Loucy (cell line): Measurements from ENCODE around the gene SRSF3.

ENCODE experiments used
- H2AFZ ChIP-seq: fragments of 200-600 bp; sonication (generic); 2 replicates; pipeline ENCODE4 v1.6.0; 2016; ENCODE audit warnings: antibody characterized with exemption, mild to moderate bottlenecking, low read length, moderate library complexity
- H3F3A ChIP-seq: fragments of 200-600 bp; 2 replicates; pipeline ENCODE4 v1.6.0; 2016; ENCODE audit warnings: antibody characterized with exemption, low read depth, mild to moderate bottlenecking
- H3K27me3 ChIP-seq: fragments of 200-600 bp; sonication (generic); 2 replicates; pipeline ENCODE4 v1.6.1; 2014; ENCODE audit warnings: low read length, mild to moderate bottlenecking; ENCODE audit not compliant: insufficient read depth, poor library complexity, severe bottlenecking
- H3K36me3 ChIP-seq: fragments of 200-600 bp; sonication (generic); 2 replicates; pipeline ENCODE4 v1.6.1; 2016; ENCODE audit warnings: low read length; ENCODE audit not compliant: insufficient read depth
- H3K4me1 ChIP-seq: fragments of 200-600 bp; sonication (generic); 2 replicates; pipeline ENCODE4 v1.5.1; 2014; ENCODE audit warnings: low read length, mild to moderate bottlenecking; ENCODE audit not compliant: insufficient read depth, poor library complexity, severe bottlenecking
- H3K4me2 ChIP-seq: fragments of 200-600 bp; sonication (generic); 2 replicates; pipeline ENCODE4 v1.6.0; 2014; ENCODE audit warnings: antibody characterized with exemption, low read length, low read depth, mild to moderate bottlenecking; ENCODE audit not compliant: poor library complexity, severe bottlenecking
- H3K4me3 ChIP-seq: fragments of 200-600 bp; sonication (generic); 2 replicates; pipeline ENCODE4 v1.5.1; 2014; ENCODE audit warnings: low read length, mild to moderate bottlenecking, mixed read lengths; ENCODE audit not compliant: poor library complexity, severe bottlenecking
- H3K79me2 ChIP-seq: fragments of 200-600 bp; sonication (generic); 2 replicates; pipeline ENCODE4 v1.6.1; 2014; ENCODE audit warnings: low read length; ENCODE audit not compliant: insufficient read depth
- H3K9ac ChIP-seq: fragments of 200-600 bp; sonication (generic); 2 replicates; pipeline ENCODE4 v1.6.0; 2014; ENCODE audit warnings: mild to moderate bottlenecking, low read depth, low read length, moderate library complexity; ENCODE audit not compliant: poor library complexity, severe bottlenecking
- H3K9me2 ChIP-seq: fragments of 200-600 bp; sonication (generic); replicated peaks from 2 replicates; pipeline ENCODE4 v1.6.1; 2016; ENCODE audit warnings: low read depth, low read length, mixed read lengths
- H3K9me3 ChIP-seq: fragments of 200-600 bp; sonication (generic); 2 replicates; pipeline ENCODE4 v1.6.1; 2014; ENCODE audit warnings: mild to moderate bottlenecking, antibody characterized with exemption, low read length, low read depth; ENCODE audit not compliant: insufficient read depth
- H4K20me1 ChIP-seq: fragments of 200-600 bp; sonication (generic); 2 replicates; pipeline ENCODE4 v1.6.0; 2014; ENCODE audit warnings: antibody characterized with exemption, low read length, mild to moderate bottlenecking; ENCODE audit not compliant: insufficient read depth, poor library complexity, severe bottlenecking
- EZH2phosphoT487 ChIP-seq: fragments of 200-600 bp; IDR thresholded peaks from 2 replicates; pipeline ENCODE4 v1.6.1; 2018; ENCODE audit warnings: antibody characterized with exemption, mild to moderate bottlenecking, moderate library complexity, borderline replicate concordance
- TF ChIP-seq, protein P1 (sequence below): fragments of 200-600 bp; sonication (generic); conservative IDR thresholded peaks from 2 replicates; pipeline ENCODE4 v1.5.1; 2014; ENCODE audit warnings: mild to moderate bottlenecking, antibody characterized with exemption, low read length

SRSF3 gene

DNA sequence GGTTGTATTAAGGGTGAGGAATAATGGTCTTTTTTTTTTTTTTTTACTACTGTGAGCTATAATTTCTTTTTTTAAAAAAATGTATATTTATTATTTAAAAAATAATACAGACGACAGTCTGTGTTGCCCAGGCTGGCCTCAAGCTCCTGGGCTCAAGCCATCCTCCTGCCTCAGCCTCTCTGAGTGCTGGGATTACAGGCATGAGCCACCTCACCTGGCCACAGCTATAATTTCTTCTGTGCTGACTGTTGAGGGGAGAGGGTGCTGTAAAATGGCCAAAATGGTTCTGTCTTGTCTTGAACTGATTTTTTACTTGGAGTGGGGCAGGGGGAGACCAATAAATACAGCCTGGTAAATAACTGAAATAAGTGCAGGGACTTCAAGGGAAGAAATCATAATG is 3.6 kb downstream of the SRSF3 start:
- H2AFZ ChIP-seq, result no peak overlapping the region
- H3K27me3 ChIP-seq, result peaks cover 46% of the 10 kb centered on the region
- no peaks in the 10 kb centered on the region for H3K9me2 ChIP-seq
- peaks cover 6% of the 10 kb centered on the region for H3F3A ChIP-seq
- H3K9ac ChIP-seq, result peak overlapping the region; percentile 97
- peaks cover 67% of the 10 kb centered on the region for H3K36me3 ChIP-seq
- H3K9me3 ChIP-seq, result no peaks in the 10 kb centered on the region
- peak overlapping the region; percentile 100 for H3K4me2 ChIP-seq
- peaks cover 88% of the 10 kb centered on the region for H3K79me2 ChIP-seq
- TF ChIP-seq, protein P1, sequence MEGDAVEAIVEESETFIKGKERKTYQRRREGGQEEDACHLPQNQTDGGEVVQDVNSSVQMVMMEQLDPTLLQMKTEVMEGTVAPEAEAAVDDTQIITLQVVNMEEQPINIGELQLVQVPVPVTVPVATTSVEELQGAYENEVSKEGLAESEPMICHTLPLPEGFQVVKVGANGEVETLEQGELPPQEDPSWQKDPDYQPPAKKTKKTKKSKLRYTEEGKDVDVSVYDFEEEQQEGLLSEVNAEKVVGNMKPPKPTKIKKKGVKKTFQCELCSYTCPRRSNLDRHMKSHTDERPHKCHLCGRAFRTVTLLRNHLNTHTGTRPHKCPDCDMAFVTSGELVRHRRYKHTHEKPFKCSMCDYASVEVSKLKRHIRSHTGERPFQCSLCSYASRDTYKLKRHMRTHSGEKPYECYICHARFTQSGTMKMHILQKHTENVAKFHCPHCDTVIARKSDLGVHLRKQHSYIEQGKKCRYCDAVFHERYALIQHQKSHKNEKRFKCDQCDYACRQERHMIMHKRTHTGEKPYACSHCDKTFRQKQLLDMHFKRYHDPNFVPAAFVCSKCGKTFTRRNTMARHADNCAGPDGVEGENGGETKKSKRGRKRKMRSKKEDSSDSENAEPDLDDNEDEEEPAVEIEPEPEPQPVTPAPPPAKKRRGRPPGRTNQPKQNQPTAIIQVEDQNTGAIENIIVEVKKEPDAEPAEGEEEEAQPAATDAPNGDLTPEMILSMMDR, result no peak
- TF ChIP-seq EZH2phosphoT487, result no peak
- peak overlapping the region; percentile 81 for H3K4me3 ChIP-seq
- peaks cover 48% of the 10 kb centered on the region for H3K4me1 ChIP-seq
- H4K20me1 ChIP-seq, result peaks cover 84% of the 10 kb centered on the region

DNA sequence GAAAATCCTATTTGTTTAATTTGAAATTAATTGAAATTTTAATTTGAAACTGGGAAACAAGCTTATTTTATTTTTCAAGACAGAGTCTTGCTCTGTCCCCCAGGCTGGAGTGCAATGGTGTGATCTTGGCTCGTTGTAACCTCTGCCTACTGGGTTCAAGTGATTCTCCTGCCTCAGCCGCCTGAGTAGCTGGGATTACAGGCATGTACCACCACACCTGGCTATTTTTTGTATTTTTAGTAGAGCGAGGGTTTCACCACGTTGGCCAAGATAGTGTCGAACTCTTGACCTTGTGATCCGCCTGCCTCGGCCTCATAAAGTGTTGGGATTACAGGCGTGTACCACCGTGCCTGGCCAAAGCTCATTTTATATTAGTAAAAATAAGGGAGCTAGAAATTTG is 4.2 kb downstream of the SRSF3 start:
- H3K4me3 ChIP-seq, result peak overlapping the region; percentile 81
- H3K9me3 ChIP-seq, result no peaks in the 10 kb centered on the region
- H4K20me1 ChIP-seq, result peaks cover 89% of the 10 kb centered on the region
- peak overlapping the region; percentile 100 for H3K4me2 ChIP-seq
- H3K9me2 ChIP-seq, result no peaks in the 10 kb centered on the region
- H3K4me1 ChIP-seq, result peaks cover 53% of the 10 kb centered on the region
- peaks cover 6% of the 10 kb centered on the region for H3F3A ChIP-seq
- H2AFZ ChIP-seq, result no peak overlapping the region
- H3K36me3 ChIP-seq, result peaks cover 72% of the 10 kb centered on the region
- H3K9ac ChIP-seq, result peak overlapping the region; percentile 97
- TF ChIP-seq, protein P1, result no peak
- no peak for TF ChIP-seq EZH2phosphoT487
- peaks cover 92% of the 10 kb centered on the region for H3K79me2 ChIP-seq
- peaks cover 46% of the 10 kb centered on the region for H3K27me3 ChIP-seq

DNA sequence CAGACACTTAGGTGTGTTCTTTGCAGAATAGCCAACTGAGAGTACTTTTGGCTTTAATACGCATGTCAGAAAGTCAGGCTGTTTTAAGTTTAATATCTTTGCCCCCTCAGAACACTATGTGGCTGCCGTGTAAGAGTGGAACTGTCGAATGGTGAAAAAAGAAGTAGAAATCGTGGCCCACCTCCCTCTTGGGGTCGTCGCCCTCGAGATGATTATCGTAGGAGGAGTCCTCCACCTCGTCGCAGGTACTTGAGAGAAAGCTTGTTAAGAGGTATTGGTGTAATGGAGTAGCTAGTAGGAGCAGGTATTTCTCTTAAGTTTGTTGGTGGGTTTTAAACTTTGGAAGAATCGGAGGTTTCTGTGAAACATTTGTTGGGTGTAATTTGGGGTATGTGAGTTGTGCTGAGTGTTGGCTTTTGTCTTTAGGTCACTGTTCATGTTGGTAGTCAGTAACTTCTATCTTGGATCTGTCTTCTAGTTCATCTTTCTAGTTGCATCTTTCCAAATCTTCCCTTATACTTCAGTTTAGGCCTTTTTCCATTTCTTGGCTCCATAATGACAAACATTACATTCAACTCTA is 4.7 kb downstream of the SRSF3 start:
- H3F3A ChIP-seq, result peaks cover under 1% of the 10 kb centered on the region
- H3K9me2 ChIP-seq, result no peaks in the 10 kb centered on the region
- H3K79me2 ChIP-seq, result peaks cover 97% of the 10 kb centered on the region
- peak overlapping the region; percentile 100 for H3K4me2 ChIP-seq
- no peak overlapping the region for H2AFZ ChIP-seq
- H3K9ac ChIP-seq, result peak overlapping the region; percentile 97
- H3K36me3 ChIP-seq, result peaks cover 77% of the 10 kb centered on the region
- H3K4me1 ChIP-seq, result peaks cover 58% of the 10 kb centered on the region
- H3K27me3 ChIP-seq, result peaks cover 46% of the 10 kb centered on the region
- H4K20me1 ChIP-seq, result peaks cover 94% of the 10 kb centered on the region
- no peaks in the 10 kb centered on the region for H3K9me3 ChIP-seq
- peak overlapping the region; percentile 81 for H3K4me3 ChIP-seq
- TF ChIP-seq EZH2phosphoT487, result no peak
- TF ChIP-seq, protein P1, result no peak
